Astrocyte (in vitro differentiated cells and primary cell): ENCODE results near the gene PBX1.

Experiments
- EZH2 ChIP-seq: IDR thresholded peaks from 2 replicates; pipeline ENCODE4 v1.6.1; 2012; ENCODE audit warnings: mild to moderate bottlenecking, low read length, inconsistent platforms; ENCODE audit not compliant: insufficient read depth
- TF ChIP-seq, protein P1 (sequence below): IDR thresholded peaks from 2 replicates; pipeline ENCODE4 v1.5.1; 2011; ENCODE audit warnings: low read depth, mild to moderate bottlenecking, inconsistent platforms, low read length, moderate library complexity; ENCODE audit not compliant: insufficient read depth

DNA sequence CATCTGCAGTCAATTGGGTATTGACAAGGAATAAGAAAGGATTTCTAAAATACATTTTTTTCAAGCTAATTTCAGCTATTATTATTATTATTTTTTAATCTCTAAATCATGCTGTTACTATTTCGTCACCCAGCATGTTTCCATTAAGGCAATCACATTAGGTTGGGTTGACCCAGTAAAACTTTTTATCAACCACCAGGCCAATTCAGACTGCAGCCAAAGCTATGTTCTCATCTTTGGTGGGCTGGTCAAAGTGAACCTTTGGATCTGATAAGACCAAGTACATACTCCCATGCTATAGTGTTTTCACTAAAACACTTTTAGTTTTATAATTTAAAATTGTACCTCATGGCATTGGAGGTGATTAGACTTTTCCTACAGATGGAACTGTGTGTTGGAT is 198.6 kb downstream of the PBX1 start:
- TF ChIP-seq, protein P1, sequence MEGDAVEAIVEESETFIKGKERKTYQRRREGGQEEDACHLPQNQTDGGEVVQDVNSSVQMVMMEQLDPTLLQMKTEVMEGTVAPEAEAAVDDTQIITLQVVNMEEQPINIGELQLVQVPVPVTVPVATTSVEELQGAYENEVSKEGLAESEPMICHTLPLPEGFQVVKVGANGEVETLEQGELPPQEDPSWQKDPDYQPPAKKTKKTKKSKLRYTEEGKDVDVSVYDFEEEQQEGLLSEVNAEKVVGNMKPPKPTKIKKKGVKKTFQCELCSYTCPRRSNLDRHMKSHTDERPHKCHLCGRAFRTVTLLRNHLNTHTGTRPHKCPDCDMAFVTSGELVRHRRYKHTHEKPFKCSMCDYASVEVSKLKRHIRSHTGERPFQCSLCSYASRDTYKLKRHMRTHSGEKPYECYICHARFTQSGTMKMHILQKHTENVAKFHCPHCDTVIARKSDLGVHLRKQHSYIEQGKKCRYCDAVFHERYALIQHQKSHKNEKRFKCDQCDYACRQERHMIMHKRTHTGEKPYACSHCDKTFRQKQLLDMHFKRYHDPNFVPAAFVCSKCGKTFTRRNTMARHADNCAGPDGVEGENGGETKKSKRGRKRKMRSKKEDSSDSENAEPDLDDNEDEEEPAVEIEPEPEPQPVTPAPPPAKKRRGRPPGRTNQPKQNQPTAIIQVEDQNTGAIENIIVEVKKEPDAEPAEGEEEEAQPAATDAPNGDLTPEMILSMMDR, result no peak
- no peak for TF ChIP-seq EZH2
